ENCODE measurements around the gene GOPC. TPM values are rescaled to one million over a fixed set of nuclear protein-coding genes. Genes with fewer than 3 reads are reported as not detected.

GOPC gene
- total RNA-seq, 2 donors from 2014 or later: 20.8 to 24.7 TPM

DNA sequence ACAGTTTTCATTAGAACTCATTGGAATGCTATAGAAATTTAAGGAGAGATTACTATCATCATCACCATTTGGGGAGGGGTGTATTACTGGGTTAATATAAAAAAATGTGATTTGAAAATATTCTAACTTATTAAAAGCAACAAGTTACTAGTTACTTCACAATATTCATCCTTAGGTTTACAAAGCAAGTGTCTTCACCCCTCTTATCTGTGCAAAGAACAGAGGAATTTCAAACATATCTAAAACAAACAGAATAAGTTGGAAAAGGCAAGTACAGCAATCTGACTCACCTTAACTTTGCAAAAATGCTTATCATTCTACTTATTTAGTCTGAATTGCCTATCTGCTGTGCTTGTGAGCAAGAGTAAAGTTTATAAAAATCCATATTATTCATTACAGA lies 87.0 kb downstream of the GOPC start:
- DNase-seq (ENCODE audit: low spot score): no peak
- H3K27ac ChIP-seq: no peak overlapping the region
- peaks cover 2% of the 10 kb centered on the region for H3K36me3 ChIP-seq
- no peaks in the 10 kb centered on the region for H3K9me3 ChIP-seq
- TF ChIP-seq, protein P1, sequence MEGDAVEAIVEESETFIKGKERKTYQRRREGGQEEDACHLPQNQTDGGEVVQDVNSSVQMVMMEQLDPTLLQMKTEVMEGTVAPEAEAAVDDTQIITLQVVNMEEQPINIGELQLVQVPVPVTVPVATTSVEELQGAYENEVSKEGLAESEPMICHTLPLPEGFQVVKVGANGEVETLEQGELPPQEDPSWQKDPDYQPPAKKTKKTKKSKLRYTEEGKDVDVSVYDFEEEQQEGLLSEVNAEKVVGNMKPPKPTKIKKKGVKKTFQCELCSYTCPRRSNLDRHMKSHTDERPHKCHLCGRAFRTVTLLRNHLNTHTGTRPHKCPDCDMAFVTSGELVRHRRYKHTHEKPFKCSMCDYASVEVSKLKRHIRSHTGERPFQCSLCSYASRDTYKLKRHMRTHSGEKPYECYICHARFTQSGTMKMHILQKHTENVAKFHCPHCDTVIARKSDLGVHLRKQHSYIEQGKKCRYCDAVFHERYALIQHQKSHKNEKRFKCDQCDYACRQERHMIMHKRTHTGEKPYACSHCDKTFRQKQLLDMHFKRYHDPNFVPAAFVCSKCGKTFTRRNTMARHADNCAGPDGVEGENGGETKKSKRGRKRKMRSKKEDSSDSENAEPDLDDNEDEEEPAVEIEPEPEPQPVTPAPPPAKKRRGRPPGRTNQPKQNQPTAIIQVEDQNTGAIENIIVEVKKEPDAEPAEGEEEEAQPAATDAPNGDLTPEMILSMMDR (IDR thresholded peaks at IDR 0.05): no peak
- H3K27me3 ChIP-seq: no peaks in the 10 kb centered on the region
- no peaks in the 10 kb centered on the region for H3K4me1 ChIP-seq
- no peak overlapping the region for H3K4me3 ChIP-seq

DNA sequence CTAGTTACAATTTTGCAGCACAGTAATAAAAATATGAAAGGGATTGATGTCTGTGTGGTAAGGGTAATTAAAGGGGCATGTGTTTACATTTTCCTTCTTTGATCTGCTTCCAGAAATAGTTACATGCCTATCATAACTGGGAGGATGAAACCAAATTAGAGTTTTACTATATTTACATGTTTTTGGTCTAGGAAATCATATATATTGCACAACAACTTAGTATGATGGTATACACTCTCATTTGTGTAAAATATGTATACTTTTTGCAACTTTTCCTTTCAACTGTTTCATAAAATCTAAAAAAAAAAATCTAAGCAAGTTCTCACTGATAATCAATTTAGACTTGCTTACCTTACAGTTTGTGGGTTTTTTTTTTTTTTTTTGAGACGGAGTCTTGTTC lies 87.7 kb downstream of the GOPC start:
- Histone ChIP-seq H3K27ac (no peak overlapping the region), H3K27me3 (no peaks in the 10 kb centered on the region), H3K9me3 (no peaks in the 10 kb centered on the region), H3K4me3 (no peak overlapping the region), H3K36me3 (no peaks in the 10 kb centered on the region), H3K4me1 (no peaks in the 10 kb centered on the region)
- TF ChIP-seq, protein P1 (IDR thresholded peaks at IDR 0.05): no peak
- DNase-seq (ENCODE audit: low spot score): no peak

DNA sequence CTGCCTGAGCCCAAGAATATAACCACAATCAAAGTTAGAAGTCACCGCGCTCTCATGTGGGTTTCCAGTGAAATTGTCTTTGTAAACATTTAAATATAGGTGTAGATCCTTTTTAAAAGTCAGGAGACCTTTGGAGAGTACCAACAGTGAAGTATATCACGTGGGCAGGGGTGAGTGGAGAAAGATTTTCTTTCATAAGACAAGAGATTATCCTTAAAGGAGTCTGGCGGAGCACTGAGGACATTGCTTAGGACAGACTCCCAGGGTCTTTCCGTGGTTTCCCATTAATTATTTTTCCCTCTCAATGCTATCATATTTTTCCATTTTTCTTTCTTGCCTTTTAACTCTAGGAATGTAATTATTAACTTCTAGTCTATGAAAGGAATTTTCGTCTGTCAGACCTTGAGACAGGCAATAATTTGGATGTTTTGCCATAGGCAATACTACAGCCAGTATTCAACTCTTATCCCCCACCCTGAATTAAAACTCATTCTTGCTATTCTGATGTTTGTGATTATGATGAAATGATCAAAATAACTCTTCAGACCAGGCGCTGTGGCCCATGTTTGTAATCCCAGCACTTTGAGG lies 88.4 kb downstream of the GOPC start:
- TF ChIP-seq, protein P1 (IDR thresholded peaks at IDR 0.05): no peak
- no peaks in the 10 kb centered on the region for H3K9me3 ChIP-seq

DNA sequence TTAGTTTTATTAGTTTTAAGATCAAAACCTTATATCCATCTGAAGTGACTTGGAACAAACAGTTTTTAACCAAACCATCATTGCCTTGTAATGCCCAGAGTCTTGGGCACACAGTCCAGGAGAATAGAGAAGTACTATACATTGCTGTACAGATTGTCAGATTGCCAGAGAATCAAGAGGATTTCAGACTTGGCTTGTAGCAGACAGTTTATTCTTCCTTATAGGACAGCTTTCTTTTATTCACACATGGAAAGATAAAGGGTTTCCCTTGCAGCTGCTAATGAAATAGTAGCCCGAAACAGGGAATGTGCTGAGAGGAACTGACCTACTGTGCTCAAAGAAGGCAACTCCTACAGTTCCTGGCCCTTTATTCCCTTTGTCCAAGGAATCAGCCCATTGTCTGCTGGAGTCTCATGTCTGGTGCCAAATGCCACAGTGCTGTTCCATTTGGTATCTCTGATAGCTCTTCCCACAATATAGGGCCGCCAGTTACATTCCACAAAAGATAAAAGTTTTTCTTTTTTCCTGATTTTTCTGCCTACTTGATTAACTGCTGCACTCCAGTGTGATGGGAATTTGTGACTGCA lies 89.2 kb downstream of the GOPC start:
- Histone ChIP-seq H3K9me3 (no peaks in the 10 kb centered on the region), H3K4me1 (no peaks in the 10 kb centered on the region), H3K27ac (no peak overlapping the region), H3K27me3 (no peaks in the 10 kb centered on the region), H3K36me3 (no peaks in the 10 kb centered on the region), H3K4me3 (no peak overlapping the region)
- no peak for DNase-seq (ENCODE audit: low spot score)
- TF ChIP-seq, protein P1 (IDR thresholded peaks at IDR 0.05): no peak

More for the DNA sequence above, 88.4 kb downstream of the GOPC start:
- H3K27ac ChIP-seq: no peak overlapping the region
- no peaks in the 10 kb centered on the region for H3K27me3 ChIP-seq
- no peak overlapping the region for H3K4me3 ChIP-seq
- H3K36me3 ChIP-seq: no peaks in the 10 kb centered on the region
- no peaks in the 10 kb centered on the region for H3K4me1 ChIP-seq
- no peak for DNase-seq (ENCODE audit: low spot score)

DNA sequence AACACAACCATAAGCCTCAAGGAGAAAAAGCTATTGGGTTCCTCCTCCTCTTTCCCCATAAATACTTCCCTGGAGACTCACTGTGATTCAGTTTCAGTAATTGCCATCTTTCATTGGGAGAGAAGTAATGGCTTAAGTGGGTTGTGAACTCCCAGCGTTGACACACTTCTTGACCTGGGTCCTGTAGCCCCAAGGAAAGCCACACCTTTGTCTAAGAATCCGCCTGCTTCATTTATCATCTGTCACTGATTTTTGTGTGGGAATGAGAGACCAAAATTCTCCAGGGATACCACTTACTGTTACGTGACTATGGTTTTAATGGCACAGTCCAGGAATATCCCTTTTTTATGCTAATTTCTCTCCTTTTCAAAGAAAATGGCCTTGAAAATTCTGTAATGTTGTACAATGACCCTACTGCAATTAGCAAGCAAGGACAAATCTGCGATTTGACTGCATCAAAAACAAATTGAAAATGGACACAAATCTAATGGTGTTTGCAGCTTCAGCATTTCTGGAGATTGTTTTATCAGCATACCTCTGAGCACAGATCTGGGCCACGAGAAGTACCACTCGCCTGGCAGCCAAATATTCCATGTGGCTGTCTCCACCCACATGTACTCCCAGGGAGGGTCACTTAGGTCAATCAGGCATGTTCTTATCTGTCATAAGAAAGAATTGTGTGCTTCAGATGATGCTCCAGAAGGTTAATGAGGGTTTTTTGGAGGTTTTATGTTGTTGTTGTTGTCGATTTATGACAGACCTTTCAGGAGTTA lies 90.1 kb downstream of the GOPC start:
- H3K4me3 ChIP-seq: no peak overlapping the region
- no peaks in the 10 kb centered on the region for H3K9me3 ChIP-seq
- no peaks in the 10 kb centered on the region for H3K4me1 ChIP-seq
- H3K36me3 ChIP-seq: no peaks in the 10 kb centered on the region
- DNase-seq (ENCODE audit: low spot score): no peak
- no peaks in the 10 kb centered on the region for H3K27me3 ChIP-seq
- no peak overlapping the region for H3K27ac ChIP-seq
- TF ChIP-seq, protein P1 (IDR thresholded peaks at IDR 0.05): no peak

Other genes starting within 250 kb of the GOPC start
- gene ROS1, start 176.6 kb downstream of the GOPC start, total RNA-seq: not detected
- 1 to 10 TPM; 6.3 to 7.1 TPM for gene DCBLD1, start 119.8 kb downstream of the GOPC start, total RNA-seq
- gene NUS1, start 73.0 kb upstream of the GOPC start, total RNA-seq: 10 to 100 TPM; 10.8 to 15.5 TPM

All from right atrium auricular region (tissue), 2 donors.